GM23248 (cell line): ENCODE measurements around the gene CHMP5.

Experiments used
- EZH2 ChIP-seq: fragments of 200-600 bp; sonication (generic); IDR thresholded peaks from 2 replicates; pipeline ENCODE4 v1.6.1; 2018; ENCODE audit warnings: antibody characterized with exemption, mild to moderate bottlenecking; ENCODE audit not compliant: insufficient read depth, poor library complexity, severe bottlenecking
- EZH2phosphoT487 ChIP-seq: fragments of 200-600 bp; sonication (generic); IDR thresholded peaks from 2 replicates; pipeline ENCODE4 v1.6.1; 2018; ENCODE audit warnings: antibody characterized with exemption, moderate library complexity, mild to moderate bottlenecking, low read depth; ENCODE audit not compliant: insufficient read depth

GRCh38 chr9:33220681-33221567 lies 43.9 kb upstream of the CHMP5 start:
- no peak for TF ChIP-seq EZH2
- no peak for TF ChIP-seq EZH2phosphoT487
